HepG2 (cell line): ENCODE data around the gene IFIT1. TPM values are rescaled to one million over a fixed set of nuclear protein-coding genes. Genes with fewer than 3 reads are reported as not detected.

Experiments
- FOSL1 ChIP-seq: sonication (generic); formaldehyde crosslinking; IDR thresholded peaks from 2 replicates; pipeline ENCODE4 v1.9.0; 2021; ENCODE audit warnings: missing genetic modification reagents, borderline replicate concordance
- KDM5A ChIP-seq: fragments of 200-600 bp; sonication (generic); IDR thresholded peaks from 2 replicates; pipeline ENCODE4 v1.7.0; 2018; ENCODE audit warnings: antibody characterized with exemption, mild to moderate bottlenecking, low read length, borderline replicate concordance
- MBD4 ChIP-seq: IDR thresholded peaks from 2 replicates; pipeline ENCODE4 v1.6.1; 2012; ENCODE audit warnings: low read length, inconsistent platforms, borderline replicate concordance
- MYC ChIP-seq: sonication (generic); formaldehyde crosslinking; IDR thresholded peaks from 2 replicates; pipeline ENCODE4 v1.9.0; 2021; ENCODE audit warnings: missing genetic modification reagents, borderline replicate concordance
- RBFOX2 ChIP-seq: fragments of 200-400 bp; formaldehyde crosslinking; IDR thresholded peaks from 2 replicates; pipeline ENCODE4 v1.6.1; 2017; ENCODE audit warnings: low read depth, mild to moderate bottlenecking, low read length
- SKI ChIP-seq: fragments of 450-650 bp; IDR thresholded peaks from one replicate; pipeline ENCODE4 v1.6.1; 2018; ENCODE audit warnings: mild to moderate bottlenecking; ENCODE audit not compliant: partially characterized antibody
- SMC3 ChIP-seq: IDR thresholded peaks from 2 replicates; pipeline ENCODE4 v1.6.1; 2011; ENCODE audit warnings: low read length, improper control_type of control experiment
- ZBTB7A ChIP-seq: sonication (generic); formaldehyde crosslinking; IDR thresholded peaks from 2 replicates; pipeline ENCODE4 v1.8.0; 2022; ENCODE audit warnings: mild to moderate bottlenecking, missing genetic modification reagents
- ZNF121 ChIP-seq: sonication (generic); formaldehyde crosslinking; IDR thresholded peaks from 2 replicates; pipeline ENCODE4 v1.5.0; 2020; ENCODE audit warnings: mild to moderate bottlenecking, missing genetic modification reagents
- ZNF136 ChIP-seq: sonication (generic); formaldehyde crosslinking; IDR thresholded peaks from 2 replicates; pipeline ENCODE4 v1.8.1; 2022; ENCODE audit warnings: low read depth, mild to moderate bottlenecking, moderate library complexity, missing genetic modification reagents
- ZNF318 ChIP-seq: sonication (generic); formaldehyde crosslinking; IDR thresholded peaks from 2 replicates; pipeline ENCODE4 v1.4.0; 2020; ENCODE audit warnings: mild to moderate bottlenecking, missing genetic modification reagents
- ZNF33B ChIP-seq: sonication (generic); formaldehyde crosslinking; IDR thresholded peaks from 2 replicates; pipeline ENCODE4 v1.5.1; 2020; ENCODE audit warnings: mild to moderate bottlenecking, missing genetic modification reagents
- ZNF562 ChIP-seq: sonication (generic); formaldehyde crosslinking; IDR thresholded peaks from 2 replicates; pipeline ENCODE4 v1.8.0; 2022; ENCODE audit warnings: missing genetic modification reagents, borderline replicate concordance
- polyA plus RNA-seq, 8 experiments: library from polyadenylated mRNA; depleted of rRNA in 3 of 8; stranded (reverse) in 7 of 8; unstranded in 1 of 8; fragments of >200 nt; fragmentation: Illumina TruSeq in 4 of 8; extraction: Trizol in 4 of 8; gene quantifications; 2 replicates each; pipeline versions ENCODE4 v1.2.1 to v1.2.3, GENCODE V29; 2011 to 2016; ENCODE audit warnings: low read depth in 4 of 8, missing spikeins in 1 of 8, mixed read lengths in 1 of 8; ENCODE audit not compliant: insufficient read depth in 1 of 8
- total RNA-seq, 5 experiments: library from RNA; depleted of rRNA; stranded (reverse); fragments of >200 nt; fragmentation: Illumina TruSeq; extraction: Trizol; gene quantifications; 2 replicates each; pipeline ENCODE4 v1.2.3, GENCODE V29; 2016; ENCODE audit warnings: low read depth in 1 of 5
- TF ChIP-seq, protein P1 (sequence below): fragments of 450-650 bp; IDR thresholded peaks from 2 replicates; pipeline ENCODE4 v1.6.1; 2016
- TF ChIP-seq, protein P2 (sequence below): sonication (generic); formaldehyde crosslinking; IDR thresholded peaks from 2 replicates; pipeline ENCODE4 v1.9.0; 2021; ENCODE audit warnings: missing genetic modification reagents, mild to moderate bottlenecking, borderline replicate concordance
- TF ChIP-seq, protein P3 (sequence below): sonication (generic); formaldehyde crosslinking; conservative IDR thresholded peaks from 2 replicates; pipeline ENCODE4 v1.8.1; 2023; ENCODE audit warnings: missing genetic modification reagents

IFIT1 gene
- total and polyA plus RNA-seq, 2 of the 13 experiments (the other 11 are each of a cell fraction or from before 2014, with no cell fraction given) = 1.5 to 5.5 TPM

DNA sequence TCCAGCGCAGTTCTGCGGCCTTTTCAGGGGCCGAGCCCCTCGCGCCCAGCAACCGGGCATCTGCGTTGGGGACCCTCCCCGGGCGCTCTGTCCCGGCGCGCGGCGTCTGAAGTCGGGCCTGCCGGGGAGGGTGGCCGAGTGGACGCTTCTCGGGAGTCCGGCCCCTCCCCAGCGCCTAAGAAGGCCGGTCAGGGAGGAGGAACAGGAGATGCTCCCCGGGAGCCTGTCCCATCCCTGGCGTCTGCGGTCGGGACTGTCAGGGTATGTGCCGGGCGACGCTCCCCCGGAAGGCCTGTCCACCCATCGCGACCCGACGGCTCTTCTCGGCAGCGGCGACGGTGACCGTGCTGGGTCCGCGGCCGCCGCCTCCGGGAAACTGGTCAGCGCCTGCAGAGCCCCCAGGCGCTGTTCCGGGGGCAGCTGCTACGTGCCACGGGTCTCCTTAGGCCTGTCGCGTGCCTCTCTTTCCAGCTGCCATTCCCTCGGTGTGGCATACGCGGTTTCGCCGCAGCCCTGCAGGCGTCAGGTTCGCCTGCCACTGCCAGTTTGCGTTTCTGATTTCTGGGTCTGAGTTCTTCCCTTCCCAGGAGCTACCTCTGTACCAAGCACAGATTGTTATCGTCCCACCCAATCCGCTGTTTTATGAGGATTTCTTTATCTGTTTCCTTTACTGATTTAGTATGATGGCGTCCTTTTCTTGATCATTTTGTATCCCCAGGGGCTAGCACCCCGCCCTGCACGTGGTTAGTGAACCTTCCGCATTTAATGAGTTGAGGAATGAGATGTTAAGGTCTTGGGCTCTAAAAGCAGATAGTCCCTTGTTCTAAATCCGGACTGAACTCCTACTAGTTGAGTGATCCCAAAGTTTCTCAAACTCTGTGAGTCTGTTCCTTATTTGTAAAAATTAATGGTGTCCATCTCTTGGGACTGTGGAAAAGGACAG, 22.7 kb downstream of the IFIT1 start (continued):
- TF ChIP-seq ZNF318 (CRISPR knock-in tag) (no peak), RBFOX2 (peak; percentile 70), ZNF33B (CRISPR knock-in tag) (no peak), MYC (CRISPR knock-in tag) (peak; percentile 15; the same call in 1 of the 2 replicates), SKI (no peak), ZNF121 (CRISPR knock-in tag) (no peak), ZNF136 (CRISPR knock-in tag) (no peak; the same call in 1 of the 2 replicates), MBD4 (no peak), ZNF562 (CRISPR knock-in tag) (no peak), SMC3 (no peak), ZBTB7A (CRISPR knock-in tag) (no peak), KDM5A (no peak), FOSL1 (no peak)
- TF ChIP-seq, protein P1, sequence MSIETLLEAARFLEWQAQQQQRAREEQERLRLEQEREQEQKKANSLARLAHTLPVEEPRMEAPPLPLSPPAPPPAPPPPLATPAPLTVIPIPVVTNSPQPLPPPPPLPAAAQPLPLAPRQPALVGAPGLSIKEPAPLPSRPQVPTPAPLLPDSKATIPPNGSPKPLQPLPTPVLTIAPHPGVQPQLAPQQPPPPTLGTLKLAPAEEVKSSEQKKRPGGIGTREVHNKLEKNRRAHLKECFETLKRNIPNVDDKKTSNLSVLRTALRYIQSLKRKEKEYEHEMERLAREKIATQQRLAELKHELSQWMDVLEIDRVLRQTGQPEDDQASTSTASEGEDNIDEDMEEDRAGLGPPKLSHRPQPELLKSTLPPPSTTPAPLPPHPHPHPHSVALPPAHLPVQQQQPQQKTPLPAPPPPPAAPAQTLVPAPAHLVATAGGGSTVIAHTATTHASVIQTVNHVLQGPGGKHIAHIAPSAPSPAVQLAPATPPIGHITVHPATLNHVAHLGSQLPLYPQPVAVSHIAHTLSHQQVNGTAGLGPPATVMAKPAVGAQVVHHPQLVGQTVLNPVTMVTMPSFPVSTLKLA = no peak
- TF ChIP-seq, protein P2, sequence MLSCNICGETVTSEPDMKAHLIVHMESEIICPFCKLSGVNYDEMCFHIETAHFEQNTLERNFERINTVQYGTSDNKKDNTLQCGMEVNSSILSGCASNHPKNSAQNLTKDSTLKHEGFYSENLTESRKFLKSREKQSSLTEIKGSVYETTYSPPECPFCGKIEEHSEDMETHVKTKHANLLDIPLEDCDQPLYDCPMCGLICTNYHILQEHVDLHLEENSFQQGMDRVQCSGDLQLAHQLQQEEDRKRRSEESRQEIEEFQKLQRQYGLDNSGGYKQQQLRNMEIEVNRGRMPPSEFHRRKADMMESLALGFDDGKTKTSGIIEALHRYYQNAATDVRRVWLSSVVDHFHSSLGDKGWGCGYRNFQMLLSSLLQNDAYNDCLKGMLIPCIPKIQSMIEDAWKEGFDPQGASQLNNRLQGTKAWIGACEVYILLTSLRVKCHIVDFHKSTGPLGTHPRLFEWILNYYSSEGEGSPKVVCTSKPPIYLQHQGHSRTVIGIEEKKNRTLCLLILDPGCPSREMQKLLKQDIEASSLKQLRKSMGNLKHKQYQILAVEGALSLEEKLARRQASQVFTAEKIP (CRISPR knock-in tag) = no peak
- TF ChIP-seq, protein P3, sequence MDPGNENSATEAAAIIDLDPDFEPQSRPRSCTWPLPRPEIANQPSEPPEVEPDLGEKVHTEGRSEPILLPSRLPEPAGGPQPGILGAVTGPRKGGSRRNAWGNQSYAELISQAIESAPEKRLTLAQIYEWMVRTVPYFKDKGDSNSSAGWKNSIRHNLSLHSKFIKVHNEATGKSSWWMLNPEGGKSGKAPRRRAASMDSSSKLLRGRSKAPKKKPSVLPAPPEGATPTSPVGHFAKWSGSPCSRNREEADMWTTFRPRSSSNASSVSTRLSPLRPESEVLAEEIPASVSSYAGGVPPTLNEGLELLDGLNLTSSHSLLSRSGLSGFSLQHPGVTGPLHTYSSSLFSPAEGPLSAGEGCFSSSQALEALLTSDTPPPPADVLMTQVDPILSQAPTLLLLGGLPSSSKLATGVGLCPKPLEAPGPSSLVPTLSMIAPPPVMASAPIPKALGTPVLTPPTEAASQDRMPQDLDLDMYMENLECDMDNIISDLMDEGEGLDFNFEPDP (CRISPR knock-in tag) = no peak
